HL-60 (cell line): ENCODE data around the gene MUC21.

Experiments used
- DNase-seq, 2 experiments: peaks; one replicate each; pipeline ENCODE4 v3.0.0-alpha.2; 2010 to 2020; ENCODE audit warnings: low read depth in 1 of 2, low spot score in 1 of 2
- H3K27ac ChIP-seq: fragments of 250-450 bp; sonication (Bioruptor Pico); replicated peaks from 2 replicates; pipeline ENCODE4 v1.5.1; 2020; ENCODE audit warnings: mild to moderate bottlenecking, moderate library complexity
- H3K27me3 ChIP-seq: fragments of 250-450 bp; sonication (Bioruptor Pico); 2 replicates; pipeline ENCODE4 v1.5.1; 2021; ENCODE audit warnings: mild to moderate bottlenecking, moderate library complexity; ENCODE audit not compliant: insufficient read depth, poor library complexity, severe bottlenecking
- H3K4me3 ChIP-seq: replicated peaks from 2 replicates; pipeline ENCODE4 v1.5.1; 2011; ENCODE audit warnings: mild to moderate bottlenecking, control low read depth, low read length; ENCODE audit not compliant: insufficient read depth
- CTCF ChIP-seq: IDR thresholded peaks from one replicate; pipeline ENCODE4 v1.5.1; 2011; ENCODE audit warnings: low read length, control low read depth, inconsistent platforms; ENCODE audit not compliant: insufficient read depth
- GABPA ChIP-seq: IDR thresholded peaks from 2 replicates; pipeline ENCODE4 v1.6.1; 2012; ENCODE audit warnings: low read depth
- POLR2AphosphoS5 ChIP-seq: IDR thresholded peaks from 2 replicates; pipeline ENCODE4 v1.6.1; 2012; ENCODE audit warnings: low read depth
- REST ChIP-seq: IDR thresholded peaks from 2 replicates; pipeline ENCODE4 v1.6.1; 2012; ENCODE audit warnings: low read depth; ENCODE audit not compliant: insufficient replicate concordance
- SPI1 ChIP-seq: IDR thresholded peaks from 2 replicates; pipeline ENCODE4 v1.6.1; 2012; ENCODE audit warnings: low read depth, mild to moderate bottlenecking, borderline replicate concordance

The MUC21 gene

GRCh38 chr6:31008165-31008564, 24.6 kb downstream of the MUC21 start:
- no peak overlapping the region for H3K27ac ChIP-seq
- TF ChIP-seq SPI1: no peak
- no peak for TF ChIP-seq POLR2AphosphoS5
- no peak for TF ChIP-seq GABPA
- TF ChIP-seq REST: no peak
- TF ChIP-seq CTCF: no peak
- H3K4me3 ChIP-seq: no peak overlapping the region
- H3K27me3 ChIP-seq: peaks cover 2% of the 10 kb centered on the region
- DNase-seq: no peak

- Histone ChIP-seq H3K27me3 (peaks cover 2% of the 10 kb centered on the region), H3K27ac (no peak overlapping the region)
- TF ChIP-seq POLR2AphosphoS5: no peak
Observed at GRCh38 chr6:31009731-31010130, 26.2 kb downstream of the MUC21 start.

GRCh38 chr6:31010393-31011060, 27.0 kb downstream of the MUC21 start, which contains the start of gene MUC22:
Gene MUC22, plus strand, starts transcription at chr6:31010474. Its CDS starts 233 bp downstream, at chr6:31010707.
- no peak for DNase-seq
- Histone ChIP-seq H3K27ac (no peak within 1 kb of the TSS), H3K4me3 (no peak within 1 kb of the TSS), H3K27me3 (peaks cover 2% of the 10 kb centered on the region)
- no peak for TF ChIP-seq SPI1
- no peak for TF ChIP-seq POLR2AphosphoS5
- TF ChIP-seq REST: no peak
- no peak for TF ChIP-seq CTCF

More at GRCh38 chr6:31009731-31010130, 26.2 kb downstream of the MUC21 start:
- DNase-seq: no peak
- no peak overlapping the region for H3K4me3 ChIP-seq

- peaks cover 4% of the 10 kb centered on the region for H3K27me3 ChIP-seq
Observed at GRCh38 chr6:31011153-31011552, 27.6 kb downstream of the MUC21 start.

More at GRCh38 chr6:31011153-31011552, 27.6 kb downstream of the MUC21 start:
- TF ChIP-seq GABPA: no peak
- TF ChIP-seq POLR2AphosphoS5: no peak
- no peak for TF ChIP-seq REST
- TF ChIP-seq SPI1: no peak
- no peak for TF ChIP-seq CTCF
- no peak overlapping the region for H3K4me3 ChIP-seq
- no peak for DNase-seq
- no peak overlapping the region for H3K27ac ChIP-seq
